Kidney (tissue), 14 donors: ENCODE data around the gene FBXO27. TPM values are rescaled to one million over a fixed set of nuclear protein-coding genes. Genes with fewer than 3 reads are reported as not detected.

Experiments
- DNase-seq, 5 donors: peaks; one replicate each; pipeline ENCODE4 v3.0.0-alpha.2; 2013 to 2020
- FAIRE-seq: peaks from 2 replicates; lab custom pipeline; 2012; peaks lifted over from hg19 to GRCh38; lab: Jason Lieb, UNC
- H3K27ac ChIP-seq, 2 donors: one replicate each; pipeline ENCODE4 v1.7.0; 2013; ENCODE audit warnings: low read depth in 2 of 2, low read length in 2 of 2, inconsistent platforms in 1 of 2
- H3K27me3 ChIP-seq: one replicate; pipeline ENCODE4 v1.7.1; 2013; ENCODE audit warnings: low read length, inconsistent platforms; ENCODE audit not compliant: control insufficient read depth, insufficient read depth
- H3K36me3 ChIP-seq, 3 donors: one replicate each; pipeline versions ENCODE4 v1.7.0 to v1.7.1; 2013; ENCODE audit warnings: low read length in 3 of 3, control low read depth in 1 of 3, inconsistent platforms in 1 of 3; ENCODE audit not compliant: insufficient read depth in 3 of 3, control insufficient read depth in 2 of 3
- H3K4me1 ChIP-seq, 3 donors: one replicate each; pipeline versions ENCODE4 v1.7.0 to v1.7.1; 2013; ENCODE audit warnings: low read length in 3 of 3, inconsistent platforms in 1 of 3, low read depth in 1 of 3; ENCODE audit not compliant: control insufficient read depth in 2 of 3, insufficient read depth in 2 of 3
- H3K4me3 ChIP-seq, 3 donors: one replicate each; pipeline versions ENCODE4 v1.7.0 to v1.8.1; 2013; ENCODE audit warnings: low read length in 3 of 3, control low read depth in 1 of 3, inconsistent platforms in 1 of 3
- H3K9ac ChIP-seq, 3 donors: one replicate each; pipeline versions ENCODE4 v1.7.0 to v1.7.1; 2013; ENCODE audit warnings: low read length in 3 of 3, control low read depth in 1 of 3, inconsistent platforms in 1 of 3
- H3K9me3 ChIP-seq, 3 donors: one replicate each; pipeline versions ENCODE4 v1.7.0 to v1.7.1; 2013; ENCODE audit warnings: low read length in 3 of 3, control low read depth in 1 of 3, inconsistent platforms in 1 of 3; ENCODE audit not compliant: control insufficient read depth in 2 of 3, insufficient read depth in 1 of 3
- CTCF ChIP-seq: IDR thresholded peaks from 3 replicates; pipeline ENCODE4 v1.5.1; 2012; ENCODE audit warnings: mild to moderate bottlenecking, moderate library complexity, borderline replicate concordance; ENCODE audit not compliant: insufficient read depth; ENCODE audit errors: extremely low read depth
- intact Hi-C: fragments of 100-400 bp; cut with DNase I; formaldehyde crosslinking; loops from one replicate; pipeline ENCODE4 v1.11.1; 2022
- polyA plus RNA-seq: library from polyadenylated mRNA; stranded (reverse); fragments of 350-450 nt; fragmentation: Illumina TruSeq; extraction: RNeasy Lipid Tissue Mini Kit (QIAGEN cat#74804); gene quantifications from one replicate; pipeline ENCODE4 v1.2.3, GENCODE V29; 2014; ENCODE audit warnings: low read depth, low replicate concordance; ENCODE audit not compliant: insufficient read depth
- total RNA-seq: library from RNA; stranded (reverse); fragmentation: NEBNext Ultra II Directional; extraction: Animal tissue kit (Norgen Biotek cat#: 25700); gene quantifications from one replicate; pipeline ENCODE4 v1.2.1, GENCODE V29; 2021
- donor health status: control.
- donor health status: control.
- donor health status: control.
- donor health status: control.
- donor health status: control.
- donor health status: DM: yes; HTN: yes; CAD: no.
- donor health status: Normal renal cell carcinoma (clear cell type).

FBXO27 gene
- total and polyA plus RNA-seq, 2 donors from 2014 or later, result 7.8 to 8.3 TPM

GRCh38 chr19:39052846-39053245 is 20.5 kb upstream of the FBXO27 start:
- DNase-seq (no peak), FAIRE-seq (no peak)
- peaks cover 0 to 3% (median 0%) of the 10 kb centered on the region in 3 donors for H3K4me1 ChIP-seq
- no peaks in the 10 kb centered on the region for H3K27me3 ChIP-seq
- no peaks in the 10 kb centered on the region for H3K9me3 ChIP-seq
- no peak overlapping the region for H3K9ac ChIP-seq
- H3K27ac ChIP-seq, result no peak overlapping the region
- intact Hi-C loops, result no loop called here
- H3K4me3 ChIP-seq, result no peak overlapping the region
- no peaks in the 10 kb centered on the region for H3K36me3 ChIP-seq
- no peak for TF ChIP-seq CTCF

- FAIRE-seq (no peak), DNase-seq (peak; percentile 41 to 79 (median 55))
- H3K9me3 ChIP-seq, result no peaks in the 10 kb centered on the region
- H3K4me3 ChIP-seq, result no peak overlapping the region
- intact Hi-C loops, result no loop called here
- no peak overlapping the region for H3K27ac ChIP-seq
- no peaks in the 10 kb centered on the region for H3K36me3 ChIP-seq
- peak; percentile 55 for TF ChIP-seq CTCF
- no peaks in the 10 kb centered on the region for H3K27me3 ChIP-seq
- peaks cover 0 to 3% (median 0%) of the 10 kb centered on the region in 3 donors for H3K4me1 ChIP-seq
- no peak overlapping the region for H3K9ac ChIP-seq
Observed at GRCh38 chr19:39052243-39052746, 19.9 kb upstream of the FBXO27 start.

DNA sequence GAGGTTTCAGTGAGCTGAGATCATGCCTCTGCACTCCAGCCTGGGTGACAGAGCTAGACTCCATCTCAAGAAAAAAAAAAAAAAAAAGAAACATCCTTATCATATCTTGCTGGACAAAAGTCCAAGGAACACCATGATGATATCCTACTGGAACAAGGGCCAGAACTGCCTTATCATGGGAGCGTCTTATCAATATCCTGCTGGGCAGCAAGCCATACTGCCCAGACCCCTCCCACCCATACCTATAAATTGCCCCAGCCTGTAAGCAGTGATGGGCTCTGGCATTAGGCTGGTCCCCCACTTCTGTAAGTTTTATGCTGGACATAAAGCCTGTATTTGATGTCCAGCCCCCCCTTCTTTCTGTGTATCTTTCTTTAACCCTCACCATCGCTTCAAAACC is 14.7 kb upstream of the FBXO27 start:
- H3K4me3 ChIP-seq, result no peak overlapping the region
- FAIRE-seq (no peak), DNase-seq (no peak)
- H3K27ac ChIP-seq, result no peak overlapping the region
- no peak for TF ChIP-seq CTCF
- no peaks in the 10 kb centered on the region for H3K36me3 ChIP-seq
- no peak overlapping the region for H3K9ac ChIP-seq
- no peaks in the 10 kb centered on the region for H3K27me3 ChIP-seq
- intact Hi-C loops, result no loop called here
- H3K4me1 ChIP-seq, result peaks cover 0 to 6% (median 6%) of the 10 kb centered on the region in 3 donors
- H3K9me3 ChIP-seq, result no peaks in the 10 kb centered on the region
